Fibroblast of villous mesenchyme (primary cell): ENCODE data around the gene PDGFA. TPM values are rescaled to one million over a fixed set of nuclear protein-coding genes. Genes with fewer than 3 reads are reported as not detected.
A peak's percentile ranks its signal among the peaks of the same experiment; 100 is the strongest.

Source experiments
- DNase-seq: peaks from one replicate; pipeline ENCODE4 v3.0.0-alpha.2; 2010; ENCODE audit warnings: low read depth
- H3K4me3 ChIP-seq: 2 replicates; pipeline ENCODE4 v1.5.1; 2011; ENCODE audit warnings: low read depth, mild to moderate bottlenecking, low read length
- CTCF ChIP-seq: IDR thresholded peaks from 2 replicates; pipeline ENCODE4 v1.5.1; 2012; ENCODE audit warnings: low read depth, mild to moderate bottlenecking, low read length; ENCODE audit not compliant: insufficient read depth
- total RNA-seq: library from RNA; depleted of rRNA; stranded (reverse); fragments of >200 nt; gene quantifications from 2 replicates; pipeline ENCODE4 v1.2.3, GENCODE V29; 2012

The PDGFA gene
- total RNA-seq, 1 donor: 43.2 TPM

- no peak overlapping the region for H3K4me3 ChIP-seq
- no peak for TF ChIP-seq CTCF
- no peak for DNase-seq
Measured at GRCh38 chr7:543501-544337, 24.1 kb upstream of the PDGFA start.

- DNase-seq: peak; percentile 83
- H3K4me3 ChIP-seq: no peak overlapping the region
- TF ChIP-seq CTCF: no peak
Measured at GRCh38 chr7:542713-543500, 23.3 kb upstream of the PDGFA start.

GRCh38 chr7:542131-542712, 22.6 kb upstream of the PDGFA start:
- TF ChIP-seq CTCF: no peak

GRCh38 chr7:541661-542060, 22.0 kb upstream of the PDGFA start:
- H3K4me3 ChIP-seq: no peak overlapping the region
- no peak for TF ChIP-seq CTCF
- DNase-seq: no peak

More at GRCh38 chr7:542131-542712, 22.6 kb upstream of the PDGFA start:
- no peak for DNase-seq
- no peak overlapping the region for H3K4me3 ChIP-seq

GRCh38 chr7:540997-541396, 21.4 kb upstream of the PDGFA start:
- no peak overlapping the region for H3K4me3 ChIP-seq
- DNase-seq: no peak
- no peak for TF ChIP-seq CTCF

GRCh38 chr7:540579-540978, 20.9 kb upstream of the PDGFA start:
- no peak overlapping the region for H3K4me3 ChIP-seq
- no peak for TF ChIP-seq CTCF
- no peak for DNase-seq
